Keratinocyte (primary cell): ENCODE measurements around the gene TMEM200A. TPM values are rescaled to one million over a fixed set of nuclear protein-coding genes. Genes with fewer than 3 reads are reported as not detected.

ENCODE experiments used
- DNase-seq: peaks from one replicate; pipeline ENCODE4 v3.0.0-alpha.2; 2011; ENCODE audit warnings: low read depth, missing footprints, low spot score
- FAIRE-seq: peaks from 2 replicates; lab custom pipeline; 2011; peaks lifted over from hg19 to GRCh38; lab: Jason Lieb, UNC
- H2AFZ ChIP-seq: 2 replicates; pipeline ENCODE4 v1.6.0; 2012; ENCODE audit warnings: low read length, control low read depth, inconsistent platforms; ENCODE audit not compliant: control insufficient read depth
- H3K27ac ChIP-seq: 2 replicates; pipeline ENCODE4 v1.5.1; 2011; ENCODE audit warnings: low read length; ENCODE audit not compliant: control insufficient read depth, insufficient read depth
- H3K27me3 ChIP-seq: 3 replicates; pipeline ENCODE4 v1.6.0; 2011; ENCODE audit warnings: low read length; ENCODE audit not compliant: control insufficient read depth, insufficient read depth; ENCODE audit errors: extremely low read depth
- H3K36me3 ChIP-seq, 2 experiments: 2 replicates in 1 of 2; 3 replicates in 1 of 2; pipeline ENCODE4 v1.5.1; 2011; ENCODE audit warnings: low read length in 2 of 2, mild to moderate bottlenecking in 1 of 2; ENCODE audit not compliant: control insufficient read depth in 2 of 2, insufficient read depth in 2 of 2; ENCODE audit errors: extremely low read depth in 1 of 2
- H3K4me1 ChIP-seq: 3 replicates; pipeline ENCODE4 v1.5.1; 2011; ENCODE audit warnings: low read length; ENCODE audit not compliant: control insufficient read depth, insufficient read depth; ENCODE audit errors: extremely low read depth
- H3K4me2 ChIP-seq: 3 replicates; pipeline ENCODE4 v1.6.0; 2011; ENCODE audit warnings: low read depth, low read length; ENCODE audit not compliant: control insufficient read depth, insufficient read depth; ENCODE audit errors: extremely low read depth
- H3K4me3 ChIP-seq, 3 experiments: fragments of 200-600 bp in 1 of 3; sonication (generic) in 1 of 3; 2 replicates in 2 of 3; 3 replicates in 1 of 3; pipeline ENCODE4 v1.5.1; 2011 to 2016; ENCODE audit warnings: low read length in 3 of 3, mild to moderate bottlenecking in 3 of 3, control low read depth in 2 of 3, inconsistent platforms in 1 of 3, low read depth in 1 of 3, mixed read lengths in 1 of 3, mixed run types in 1 of 3, moderate library complexity in 1 of 3; ENCODE audit not compliant: control insufficient read depth in 2 of 3, insufficient read depth in 2 of 3; ENCODE audit errors: extremely low read depth in 1 of 3
- H3K79me2 ChIP-seq: 2 replicates; pipeline ENCODE4 v1.6.0; 2012; ENCODE audit warnings: low read length; ENCODE audit not compliant: control insufficient read depth, insufficient read depth
- H3K9ac ChIP-seq: 3 replicates; pipeline ENCODE4 v1.6.0; 2011; ENCODE audit warnings: low read length; ENCODE audit not compliant: control insufficient read depth, insufficient read depth; ENCODE audit errors: extremely low read depth
- H3K9me1 ChIP-seq: 3 replicates; pipeline ENCODE4 v1.6.0; 2011; ENCODE audit warnings: low read length; ENCODE audit not compliant: control insufficient read depth, insufficient read depth; ENCODE audit errors: extremely low read depth
- H3K9me3 ChIP-seq: 2 replicates; pipeline ENCODE4 v1.5.1; 2012; ENCODE audit warnings: low read depth, low read length; ENCODE audit not compliant: control insufficient read depth
- H4K20me1 ChIP-seq: 3 replicates; pipeline ENCODE4 v1.6.0; 2011; ENCODE audit warnings: low read length; ENCODE audit not compliant: control insufficient read depth, insufficient read depth; ENCODE audit errors: extremely low read depth
- EZH2 ChIP-seq: IDR thresholded peaks from one replicate; pipeline ENCODE4 v1.6.1; 2012; ENCODE audit warnings: inconsistent platforms, mild to moderate bottlenecking, low read length, moderate library complexity
- dilution Hi-C: fragments of 300-500 bp; cut with MboI; formaldehyde crosslinking; loops from one replicate; pipeline ENCODE4 v1.7.0; 2020; ENCODE audit warnings: low sequenced_read_pairs; ENCODE audit not compliant: extremely low pct_ligation_motif_present
- polyA plus RNA-seq, 5 experiments: library from polyadenylated mRNA; depleted of rRNA in 3 of 5; stranded (reverse) in 3 of 5; stranded (forward) in 1 of 5; unstranded in 1 of 5; fragments of >200 nt; gene quantifications; 1 replicate in 1 of 5; 2 replicates in 3 of 5; 3 replicates in 1 of 5; pipeline versions ENCODE4 v1.2.1 to v1.2.3, GENCODE V29; 2011 to 2012; ENCODE audit warnings: missing spikeins in 2 of 5, low read depth in 1 of 5, low replicate concordance in 1 of 5
- TF ChIP-seq, protein P1 (sequence below), 3 experiments: IDR thresholded peaks in 1 of 3; conservative IDR thresholded peaks in 1 of 3; optimal IDR thresholded peaks in 1 of 3; 2 replicates in 2 of 3; 3 replicates in 1 of 3; pipeline versions ENCODE3 to v1.5.1; 2011; ENCODE audit warnings: low read length in 3 of 3, mild to moderate bottlenecking in 3 of 3, moderate library complexity in 2 of 3, control low read depth in 1 of 3, inconsistent platforms in 1 of 3; ENCODE audit not compliant: insufficient read depth in 2 of 3; ENCODE audit errors: extremely low read depth in 1 of 3

The TMEM200A gene
- polyA plus RNA-seq, 1 donor (not counting 4 experiments of a cell fraction or from before 2014, with no cell fraction given), result 80.4 TPM

DNA sequence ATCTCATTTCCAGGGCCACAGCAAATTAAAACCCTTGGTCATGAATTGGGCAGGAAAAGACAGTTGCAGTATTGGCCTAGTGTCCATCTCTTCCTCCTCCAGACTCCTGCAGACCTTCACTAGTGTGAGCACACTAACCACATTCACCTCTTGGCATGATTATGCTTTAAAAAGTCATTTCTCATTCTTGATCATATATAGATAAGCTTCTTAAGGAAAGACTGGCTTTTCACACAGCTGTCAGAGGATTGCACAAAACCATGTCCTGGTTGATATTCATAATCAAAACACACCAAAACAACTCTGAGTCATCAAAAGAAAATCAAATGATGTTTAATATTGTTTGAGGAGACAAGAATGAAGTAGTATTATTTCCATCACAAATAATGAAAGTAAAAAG, 52.1 kb downstream of the TMEM200A start:
- dilution Hi-C loops, result no loop called here
- Histone ChIP-seq H4K20me1 (no peaks in the 10 kb centered on the region), H3K9me3 (no peaks in the 10 kb centered on the region), H3K36me3 (peaks cover 2 to 3% of the 10 kb centered on the region in 2 experiments), H2AFZ (no peak overlapping the region), H3K27ac (no peak overlapping the region), H3K9ac (no peak overlapping the region), H3K4me3 (no peak overlapping the region), H3K79me2 (peaks cover 78% of the 10 kb centered on the region), H3K9me1 (no peaks in the 10 kb centered on the region), H3K4me2 (no peak overlapping the region), H3K27me3 (no peaks in the 10 kb centered on the region), H3K4me1 (peaks cover 18% of the 10 kb centered on the region)
- TF ChIP-seq, protein P1, sequence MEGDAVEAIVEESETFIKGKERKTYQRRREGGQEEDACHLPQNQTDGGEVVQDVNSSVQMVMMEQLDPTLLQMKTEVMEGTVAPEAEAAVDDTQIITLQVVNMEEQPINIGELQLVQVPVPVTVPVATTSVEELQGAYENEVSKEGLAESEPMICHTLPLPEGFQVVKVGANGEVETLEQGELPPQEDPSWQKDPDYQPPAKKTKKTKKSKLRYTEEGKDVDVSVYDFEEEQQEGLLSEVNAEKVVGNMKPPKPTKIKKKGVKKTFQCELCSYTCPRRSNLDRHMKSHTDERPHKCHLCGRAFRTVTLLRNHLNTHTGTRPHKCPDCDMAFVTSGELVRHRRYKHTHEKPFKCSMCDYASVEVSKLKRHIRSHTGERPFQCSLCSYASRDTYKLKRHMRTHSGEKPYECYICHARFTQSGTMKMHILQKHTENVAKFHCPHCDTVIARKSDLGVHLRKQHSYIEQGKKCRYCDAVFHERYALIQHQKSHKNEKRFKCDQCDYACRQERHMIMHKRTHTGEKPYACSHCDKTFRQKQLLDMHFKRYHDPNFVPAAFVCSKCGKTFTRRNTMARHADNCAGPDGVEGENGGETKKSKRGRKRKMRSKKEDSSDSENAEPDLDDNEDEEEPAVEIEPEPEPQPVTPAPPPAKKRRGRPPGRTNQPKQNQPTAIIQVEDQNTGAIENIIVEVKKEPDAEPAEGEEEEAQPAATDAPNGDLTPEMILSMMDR (optimal IDR thresholded peaks at IDR 0.05 in 1 of 3, IDR thresholded peaks at IDR 0.05 in 1 of 3, conservative IDR thresholded peaks at IDR 0.05 in 1 of 3; ENCODE audit: extremely low read depth in 1 of 3, insufficient read depth in 2 of 3, low read length in 3 of 3), result no peak
- DNase-seq (no peak), FAIRE-seq (no peak)

DNA sequence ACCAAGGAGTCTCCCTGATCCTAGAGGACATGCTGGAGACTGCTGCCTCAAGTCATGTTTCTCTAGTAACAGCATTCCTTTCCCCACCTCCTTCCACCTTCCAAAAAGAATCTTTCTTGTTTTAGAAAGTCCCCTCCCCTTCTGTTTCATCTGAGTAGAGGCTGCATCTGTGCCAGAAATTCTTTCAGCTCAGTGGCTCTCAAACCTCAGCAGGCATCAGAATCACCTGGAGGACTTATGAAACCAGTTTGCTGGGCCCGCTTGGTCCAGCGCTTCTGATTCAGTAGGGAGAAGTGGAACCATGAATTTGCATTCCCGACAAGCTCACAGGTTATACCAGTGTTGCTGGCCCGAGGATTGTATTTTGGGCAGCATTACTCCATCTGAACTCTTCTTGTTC, 55.1 kb downstream of the TMEM200A start:
- Histone ChIP-seq H2AFZ (no peak overlapping the region), H3K79me2 (peaks cover 76% of the 10 kb centered on the region), H3K27ac (no peak overlapping the region), H3K27me3 (no peaks in the 10 kb centered on the region), H3K4me2 (peak overlapping the region; percentile 34), H3K9me1 (no peaks in the 10 kb centered on the region), H3K9ac (no peak overlapping the region), H3K4me1 (peaks cover 21% of the 10 kb centered on the region), H3K9me3 (no peaks in the 10 kb centered on the region), H3K4me3 (no peak overlapping the region), H4K20me1 (no peaks in the 10 kb centered on the region), H3K36me3 (peaks cover 0 to 3% of the 10 kb centered on the region in 2 experiments)
- dilution Hi-C loops, result no loop called here
- no peak for DNase-seq
- TF ChIP-seq, protein P1 (optimal IDR thresholded peaks at IDR 0.05 in 1 of 3, IDR thresholded peaks at IDR 0.05 in 1 of 3, conservative IDR thresholded peaks at IDR 0.05 in 1 of 3; ENCODE audit: extremely low read depth in 1 of 3, insufficient read depth in 2 of 3, low read length in 3 of 3), result no peak
- no peak for TF ChIP-seq EZH2
- FAIRE-seq, result peak; percentile 75
